GM18951 (cell line): ENCODE results near the gene SRD5A1.

Source experiments
- POLR2A ChIP-seq: IDR thresholded peaks from 4 replicates; pipeline ENCODE4 v1.6.1; 2011; ENCODE audit warnings: mild to moderate bottlenecking; ENCODE audit not compliant: insufficient read length, insufficient read depth; ENCODE audit errors: extremely low read depth
- in situ Hi-C: fragments of 300-500 bp; cut with MboI; formaldehyde crosslinking; loops from one replicate; pipeline ENCODE4 v1.12.0; 2022; ENCODE audit warnings: low sequenced_read_pairs, mixed read lengths, inconsistent platforms; ENCODE audit not compliant: unreplicated experiment

SRD5A1 gene

GRCh38 chr5:6698696-6699095, 65.5 kb downstream of the SRD5A1 start:
- no peak for TF ChIP-seq POLR2A
- in situ Hi-C loops: no loop called here

GRCh38 chr5:6699357-6699756, 66.1 kb downstream of the SRD5A1 start:
- TF ChIP-seq POLR2A: no peak
- in situ Hi-C loops: no loop called here

GRCh38 chr5:6700074-6700684, 66.9 kb downstream of the SRD5A1 start:
- TF ChIP-seq POLR2A: no peak
- in situ Hi-C loops: no loop called here

GRCh38 chr5:6700685-6701355, 67.6 kb downstream of the SRD5A1 start:
- in situ Hi-C loops: no loop called here
- TF ChIP-seq POLR2A: no peak

GRCh38 chr5:6701491-6701890, 68.3 kb downstream of the SRD5A1 start:
- TF ChIP-seq POLR2A: no peak
- in situ Hi-C loops: no loop called here

GRCh38 chr5:6702633-6703032, 69.4 kb downstream of the SRD5A1 start:
- in situ Hi-C loops: no loop called here

GRCh38 chr5:6703806-6704205, 70.6 kb downstream of the SRD5A1 start:
- in situ Hi-C loops: no loop called here

More at GRCh38 chr5:6702633-6703032, 69.4 kb downstream of the SRD5A1 start:
- TF ChIP-seq POLR2A: no peak

GRCh38 chr5:6704361-6704851, 71.2 kb downstream of the SRD5A1 start:
- TF ChIP-seq POLR2A: no peak
- in situ Hi-C loops: no loop called here

More at GRCh38 chr5:6703806-6704205, 70.6 kb downstream of the SRD5A1 start:
- no peak for TF ChIP-seq POLR2A

- in situ Hi-C loops: no loop called here
- no peak for TF ChIP-seq POLR2A
Measured at GRCh38 chr5:6705088-6705487, 71.8 kb downstream of the SRD5A1 start.

GRCh38 chr5:6705959-6706358, 72.7 kb downstream of the SRD5A1 start:
- no peak for TF ChIP-seq POLR2A
- in situ Hi-C loops: no loop called here

GRCh38 chr5:6707852-6708251, 74.6 kb downstream of the SRD5A1 start:
- in situ Hi-C loops: no loop called here
- no peak for TF ChIP-seq POLR2A

- in situ Hi-C loops: no loop called here
- TF ChIP-seq POLR2A: no peak
Measured at GRCh38 chr5:6708814-6709213, 75.6 kb downstream of the SRD5A1 start.

- in situ Hi-C loops: loop anchor here (10.0 kb wide), 1 partner anchor 85 kb away; no protein-coding TSS in a partner anchor
- no peak for TF ChIP-seq POLR2A
Measured at GRCh38 chr5:6710070-6710469, 76.8 kb downstream of the SRD5A1 start.
